ENCODE data around the gene SMYD3.

The SMYD3 gene

GRCh38 chr1:246350745-246351144 lies 156.3 kb downstream of the SMYD3 start (continued):
- TF ChIP-seq, protein P1, sequence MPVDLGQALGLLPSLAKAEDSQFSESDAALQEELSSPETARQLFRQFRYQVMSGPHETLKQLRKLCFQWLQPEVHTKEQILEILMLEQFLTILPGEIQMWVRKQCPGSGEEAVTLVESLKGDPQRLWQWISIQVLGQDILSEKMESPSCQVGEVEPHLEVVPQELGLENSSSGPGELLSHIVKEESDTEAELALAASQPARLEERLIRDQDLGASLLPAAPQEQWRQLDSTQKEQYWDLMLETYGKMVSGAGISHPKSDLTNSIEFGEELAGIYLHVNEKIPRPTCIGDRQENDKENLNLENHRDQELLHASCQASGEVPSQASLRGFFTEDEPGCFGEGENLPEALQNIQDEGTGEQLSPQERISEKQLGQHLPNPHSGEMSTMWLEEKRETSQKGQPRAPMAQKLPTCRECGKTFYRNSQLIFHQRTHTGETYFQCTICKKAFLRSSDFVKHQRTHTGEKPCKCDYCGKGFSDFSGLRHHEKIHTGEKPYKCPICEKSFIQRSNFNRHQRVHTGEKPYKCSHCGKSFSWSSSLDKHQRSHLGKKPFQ (tag by site-specific recombination; IDR thresholded peaks at IDR 0.05) = no peak

- Histone ChIP-seq H3K4me1 (ENCODE audit: control insufficient read depth, insufficient read depth, low read length) (no peaks in the 10 kb centered on the region), H3K4me3 (ENCODE audit: low read depth, low read length) (no peak overlapping the region), H3K27ac (ENCODE audit: extremely low read depth, low read depth, low read length) (no peak overlapping the region), H3K9me3 (ENCODE audit: control insufficient read depth, insufficient read depth, low read depth, low read length) (no peaks in the 10 kb centered on the region), H3K36me3 (ENCODE audit: control insufficient read depth in 2 of 2, insufficient read depth in 1 of 2, low read length in 2 of 2) (no peaks in the 10 kb centered on the region)
- no peak for TF ChIP-seq KLF1 (tag by site-specific recombination; IDR thresholded peaks at IDR 0.05)
- no peak for TF ChIP-seq ZNF776 (tag by site-specific recombination; IDR thresholded peaks at IDR 0.05; ENCODE audit: borderline replicate concordance)
- no peak for TF ChIP-seq ZNF629 (tag by site-specific recombination; IDR thresholded peaks at IDR 0.05)
- TF ChIP-seq ZNF560 (tag by site-specific recombination; IDR thresholded peaks at IDR 0.05; ENCODE audit: borderline replicate concordance) = no peak
- TF ChIP-seq, protein P2, sequence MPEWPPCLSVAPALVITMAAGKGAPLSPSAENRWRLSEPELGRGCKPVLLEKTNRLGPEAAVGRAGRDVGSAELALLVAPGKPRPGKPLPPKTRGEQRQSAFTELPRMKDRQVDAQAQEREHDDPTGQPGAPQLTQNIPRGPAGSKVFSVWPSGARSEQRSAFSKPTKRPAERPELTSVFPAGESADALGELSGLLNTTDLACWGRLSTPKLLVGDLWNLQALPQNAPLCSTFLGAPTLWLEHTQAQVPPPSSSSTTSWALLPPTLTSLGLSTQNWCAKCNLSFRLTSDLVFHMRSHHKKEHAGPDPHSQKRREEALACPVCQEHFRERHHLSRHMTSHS (tag by site-specific recombination; IDR thresholded peaks at IDR 0.05) = no peak
- TF ChIP-seq YY2 (tag by site-specific recombination; IDR thresholded peaks at IDR 0.05) = no peak
- TF ChIP-seq, protein P3, sequence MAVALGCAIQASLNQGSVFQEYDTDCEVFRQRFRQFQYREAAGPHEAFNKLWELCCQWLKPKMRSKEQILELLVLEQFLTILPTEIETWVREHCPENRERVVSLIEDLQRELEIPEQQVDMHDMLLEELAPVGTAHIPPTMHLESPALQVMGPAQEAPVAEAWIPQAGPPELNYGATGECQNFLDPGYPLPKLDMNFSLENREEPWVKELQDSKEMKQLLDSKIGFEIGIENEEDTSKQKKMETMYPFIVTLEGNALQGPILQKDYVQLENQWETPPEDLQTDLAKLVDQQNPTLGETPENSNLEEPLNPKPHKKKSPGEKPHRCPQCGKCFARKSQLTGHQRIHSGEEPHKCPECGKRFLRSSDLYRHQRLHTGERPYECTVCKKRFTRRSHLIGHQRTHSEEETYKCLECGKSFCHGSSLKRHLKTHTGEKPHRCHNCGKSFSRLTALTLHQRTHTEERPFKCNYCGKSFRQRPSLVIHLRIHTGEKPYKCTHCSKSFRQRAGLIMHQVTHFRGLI (tag by site-specific recombination; IDR thresholded peaks at IDR 0.05) = no peak
- TF ChIP-seq ZNF2 (tag by site-specific recombination; IDR thresholded peaks at IDR 0.05) = no peak
- no peak for TF ChIP-seq ZFP69B (tag by site-specific recombination; IDR thresholded peaks at IDR 0.05)
- TF ChIP-seq ZNF423 (tag by site-specific recombination; IDR thresholded peaks at IDR 0.05) = no peak
- no peak for TF ChIP-seq ZNF302 (tag by site-specific recombination; IDR thresholded peaks at IDR 0.05; ENCODE audit: low read depth)
- no peak for TF ChIP-seq ZNF660 (tag by site-specific recombination; IDR thresholded peaks at IDR 0.05)
- TF ChIP-seq ZNF530 (tag by site-specific recombination; IDR thresholded peaks at IDR 0.05; ENCODE audit: low read depth) = no peak
- ChIA-PET POLR2A (no interaction called here), CTCF (no interaction called here)
Measured at GRCh38 chr1:246343937-246344336, 163.1 kb downstream of the SMYD3 start.

GRCh38 chr1:246343251-246343650 lies 163.8 kb downstream of the SMYD3 start:
- H3K27ac ChIP-seq (ENCODE audit: extremely low read depth, low read depth, low read length) = no peak overlapping the region
- H3K4me3 ChIP-seq (ENCODE audit: low read depth, low read length) = no peak overlapping the region
- H3K36me3 ChIP-seq (ENCODE audit: control insufficient read depth in 2 of 2, insufficient read depth in 1 of 2, low read length in 2 of 2) = no peaks in the 10 kb centered on the region
- H3K4me1 ChIP-seq (ENCODE audit: control insufficient read depth, insufficient read depth, low read length) = no peaks in the 10 kb centered on the region
- ChIA-PET CTCF (no interaction called here), POLR2A (no interaction called here)
- H3K9me3 ChIP-seq (ENCODE audit: control insufficient read depth, insufficient read depth, low read depth, low read length) = no peaks in the 10 kb centered on the region
- TF ChIP-seq ZNF2 (tag by site-specific recombination; IDR thresholded peaks at IDR 0.05) (no peak), ZNF529 (tag by site-specific recombination; IDR thresholded peaks at IDR 0.05; ENCODE audit: insufficient replicate concordance) (no peak), ZBTB7A (tag by site-specific recombination; IDR thresholded peaks at IDR 0.05; ENCODE audit: low read depth) (no peak), ZNF626 (tag by site-specific recombination; IDR thresholded peaks at IDR 0.05) (no peak), ZNF658 (tag by site-specific recombination; IDR thresholded peaks at IDR 0.05) (no peak), BCL11B (tag by site-specific recombination; IDR thresholded peaks at IDR 0.05; ENCODE audit: low read depth) (no peak), ZNF10 (tag by site-specific recombination; IDR thresholded peaks at IDR 0.05) (no peak), ZNF416 (tag by site-specific recombination; IDR thresholded peaks at IDR 0.05) (no peak), ZSCAN30 (tag by site-specific recombination; IDR thresholded peaks at IDR 0.05) (no peak), ZNF23 (tag by site-specific recombination; IDR thresholded peaks at IDR 0.05; ENCODE audit: borderline replicate concordance) (no peak), ZNF324 (tag by site-specific recombination; IDR thresholded peaks at IDR 0.05) (no peak), ZNF155 (tag by site-specific recombination; IDR thresholded peaks at IDR 0.05) (no peak), ZBTB21 (tag by site-specific recombination; IDR thresholded peaks at IDR 0.05) (no peak), ZNF174 (tag by site-specific recombination; IDR thresholded peaks at IDR 0.05) (no peak), ZNF133 (tag by site-specific recombination; IDR thresholded peaks at IDR 0.05) (no peak), KLF7 (tag by site-specific recombination; IDR thresholded peaks at IDR 0.05; ENCODE audit: borderline replicate concordance) (no peak), KLF1 (tag by site-specific recombination; IDR thresholded peaks at IDR 0.05) (no peak)
- TF ChIP-seq, protein P4, sequence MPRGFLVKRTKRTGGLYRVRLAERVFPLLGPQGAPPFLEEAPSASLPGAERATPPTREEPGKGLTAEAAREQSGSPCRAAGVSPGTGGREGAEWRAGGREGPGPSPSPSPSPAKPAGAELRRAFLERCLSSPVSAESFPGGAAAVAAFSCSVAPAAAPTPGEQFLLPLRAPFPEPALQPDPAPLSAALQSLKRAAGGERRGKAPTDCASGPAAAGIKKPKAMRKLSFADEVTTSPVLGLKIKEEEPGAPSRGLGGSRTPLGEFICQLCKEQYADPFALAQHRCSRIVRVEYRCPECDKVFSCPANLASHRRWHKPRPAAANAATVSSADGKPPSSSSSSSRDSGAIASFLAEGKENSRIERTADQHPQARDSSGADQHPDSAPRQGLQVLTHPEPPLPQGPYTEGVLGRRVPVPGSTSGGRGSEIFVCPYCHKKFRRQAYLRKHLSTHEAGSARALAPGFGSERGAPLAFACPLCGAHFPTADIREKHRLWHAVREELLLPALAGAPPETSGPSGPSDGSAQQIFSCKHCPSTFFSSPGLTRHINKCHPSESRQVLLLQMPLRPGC (tag by site-specific recombination; IDR thresholded peaks at IDR 0.05) = no peak
